Stimulated activated CD4-positive, alpha-beta T cell treated with anti-CD3 and anti-CD28 coated beads, TNF-alpha, amount 100 ng/mL, for 48 hours (primary cell): Measurements from ENCODE around the gene ZNF469.

Experiments
- DNase-seq, 3 donors: peaks; one replicate each; pipeline ENCODE4 v3.0.0-alpha.2; 2020; ENCODE audit warnings: low read depth in 3 of 3

ZNF469 gene

GRCh38 chr16:88382491-88383400, at the start of gene ZNF469:
TSS of gene ZNF469 (plus strand) at chr16:88382959. CDS start at chr16:88427471, 44,512 bp downstream.
- DNase-seq = no peak

GRCh38 chr16:88333848-88334777, 48.6 kb upstream of the ZNF469 start:
- DNase-seq = no peak

- DNase-seq = no peak
These were observed 47.7 kb upstream of the ZNF469 start for GRCh38 chr16:88334778-88335720.

GRCh38 chr16:88337021-88337420, 45.7 kb upstream of the ZNF469 start:
- DNase-seq = no peak

- no peak for DNase-seq
These were observed 45.2 kb upstream of the ZNF469 start for GRCh38 chr16:88337538-88337937.

GRCh38 chr16:88338111-88338510, 44.6 kb upstream of the ZNF469 start:
- no peak for DNase-seq

- no peak for DNase-seq
These were observed 43.9 kb upstream of the ZNF469 start for GRCh38 chr16:88338896-88339295.

GRCh38 chr16:88339930-88340754, 42.6 kb upstream of the ZNF469 start:
- DNase-seq = no peak

- DNase-seq = no peak
These were observed 42.0 kb upstream of the ZNF469 start for GRCh38 chr16:88340755-88341150.

GRCh38 chr16:88341551-88342290, 41.0 kb upstream of the ZNF469 start:
- DNase-seq = no peak

GRCh38 chr16:88342491-88342890, 40.3 kb upstream of the ZNF469 start:
- DNase-seq = no peak

- DNase-seq = no peak
These were observed 39.4 kb upstream of the ZNF469 start for GRCh38 chr16:88343271-88343791.

- no peak for DNase-seq
These were observed 38.2 kb upstream of the ZNF469 start for GRCh38 chr16:88344411-88345030.

- no peak for DNase-seq
These were observed 37.6 kb upstream of the ZNF469 start for GRCh38 chr16:88345031-88345720.

GRCh38 chr16:88345721-88346560, 36.8 kb upstream of the ZNF469 start:
- no peak for DNase-seq

- DNase-seq = no peak
These were observed 35.9 kb upstream of the ZNF469 start for GRCh38 chr16:88346680-88347505.
